SH-SY5Y (cell line): ENCODE measurements around the gene PGLYRP4.

Experiments used
- GATA2 ChIP-seq: IDR thresholded peaks from 2 replicates; pipeline ENCODE4 v1.6.1; 2011; ENCODE audit warnings: mild to moderate bottlenecking, low read depth, low read length
- GATA3 ChIP-seq: IDR thresholded peaks from 2 replicates; pipeline ENCODE4 v1.6.1; 2011; ENCODE audit warnings: low read depth, mild to moderate bottlenecking, low read length, moderate library complexity

DNA sequence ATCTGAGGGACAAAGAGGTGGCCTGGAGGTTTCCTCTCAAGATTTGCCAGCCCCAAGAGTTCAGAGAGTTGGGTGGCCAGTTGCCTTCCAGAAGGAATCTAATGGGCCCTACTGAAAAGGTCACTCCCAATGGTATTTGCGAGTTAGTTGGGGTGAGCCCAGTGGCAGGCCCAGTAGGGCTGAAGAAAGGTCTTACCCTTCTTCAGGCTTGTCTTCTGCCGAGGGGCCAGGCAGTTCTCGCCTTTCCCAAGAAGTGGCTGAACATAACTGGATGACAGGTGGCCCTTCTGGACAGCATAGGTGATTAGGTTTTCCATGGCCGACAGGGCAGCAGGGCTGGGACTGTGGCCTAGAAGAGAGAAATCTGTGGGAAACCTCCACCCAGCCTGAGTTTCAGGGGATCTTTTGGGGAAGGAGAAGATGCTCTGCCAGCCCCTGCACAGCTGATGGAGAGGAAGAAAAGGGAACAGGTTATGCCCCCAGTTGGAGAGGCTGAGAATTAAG lies 7.2 kb downstream of the PGLYRP4 start:
- TF ChIP-seq GATA2 (no peak), GATA3 (no peak)
